Activated naive CD8-positive, alpha-beta T cell treated with anti-CD3 and anti-CD28 coated beads, Interleukin-2, amount 50 U/mL, for 24 hours (primary cell): ENCODE data around the gene LCN15.
"Not testable (repeated sequence)": the region's sequence is repeated elsewhere in the genome, so short reads cannot be mapped to it uniquely, and the experiment has no call there.

Experiments used
- ATAC-seq: fragments of 150-1000 bp; cut with Tn5 transposase; one replicate; pipeline ENCODE4 v1.10.0; 2021
- DNase-seq: peaks from one replicate; pipeline ENCODE4 v3.0.0; 2021
- H3K27ac Mint-ChIP-seq: one replicate; pipeline ENCODE4 v1.8.0; 2021; ENCODE audit warnings: mild to moderate bottlenecking, mixed read lengths
- H3K27me3 Mint-ChIP-seq: one replicate; pipeline ENCODE4 v1.8.0; 2021; ENCODE audit warnings: mixed read lengths
- H3K36me3 Mint-ChIP-seq: one replicate; pipeline ENCODE4 v1.8.0; 2021; ENCODE audit warnings: low read depth, mixed read lengths
- H3K4me1 Mint-ChIP-seq: one replicate; pipeline ENCODE4 v1.8.0; 2021; ENCODE audit warnings: mixed read lengths
- H3K4me3 Mint-ChIP-seq: one replicate; pipeline ENCODE4 v1.8.0; 2021; ENCODE audit warnings: mild to moderate bottlenecking, moderate library complexity, mixed read lengths
- H3K9me3 Mint-ChIP-seq: one replicate; pipeline ENCODE4 v1.8.0; 2021; ENCODE audit warnings: mixed read lengths

Gene LCN15

GRCh38 chr9:136799079-136799853 lies 34.9 kb upstream of the LCN15 start:
- Mint-ChIP-seq H3K27ac (no peak overlapping the region), H3K36me3 (no peaks in the 10 kb centered on the region), H3K27me3 (peaks cover 19% of the 10 kb centered on the region), H3K4me3 (peak overlapping the region; percentile 17), H3K9me3 (no peaks in the 10 kb centered on the region), H3K4me1 (peaks cover 12% of the 10 kb centered on the region)
- ATAC-seq (no peak), DNase-seq (no peak)

- H3K4me1 Mint-ChIP-seq: peaks cover 12% of the 10 kb centered on the region
- peak overlapping the region; percentile 26 for H3K4me3 Mint-ChIP-seq
Observed at GRCh38 chr9:136798708-136799078, 34.4 kb upstream of the LCN15 start.

GRCh38 chr9:136796775-136797347 lies 32.5 kb upstream of the LCN15 start:
- peaks cover 15% of the 10 kb centered on the region for H3K27me3 Mint-ChIP-seq
- H3K36me3 Mint-ChIP-seq, H3K9me3 Mint-ChIP-seq, H3K27ac Mint-ChIP-seq, H3K4me3 Mint-ChIP-seq, DNase-seq, ATAC-seq: not testable (repeated sequence)
- H3K4me1 Mint-ChIP-seq: peaks cover 19% of the 10 kb centered on the region

More at GRCh38 chr9:136798708-136799078, 34.4 kb upstream of the LCN15 start:
- H3K9me3 Mint-ChIP-seq: no peaks in the 10 kb centered on the region
- no peak for DNase-seq
- H3K27ac Mint-ChIP-seq: no peak overlapping the region
- no peaks in the 10 kb centered on the region for H3K36me3 Mint-ChIP-seq
- ATAC-seq: no peak
- H3K27me3 Mint-ChIP-seq: peaks cover 19% of the 10 kb centered on the region

DNA sequence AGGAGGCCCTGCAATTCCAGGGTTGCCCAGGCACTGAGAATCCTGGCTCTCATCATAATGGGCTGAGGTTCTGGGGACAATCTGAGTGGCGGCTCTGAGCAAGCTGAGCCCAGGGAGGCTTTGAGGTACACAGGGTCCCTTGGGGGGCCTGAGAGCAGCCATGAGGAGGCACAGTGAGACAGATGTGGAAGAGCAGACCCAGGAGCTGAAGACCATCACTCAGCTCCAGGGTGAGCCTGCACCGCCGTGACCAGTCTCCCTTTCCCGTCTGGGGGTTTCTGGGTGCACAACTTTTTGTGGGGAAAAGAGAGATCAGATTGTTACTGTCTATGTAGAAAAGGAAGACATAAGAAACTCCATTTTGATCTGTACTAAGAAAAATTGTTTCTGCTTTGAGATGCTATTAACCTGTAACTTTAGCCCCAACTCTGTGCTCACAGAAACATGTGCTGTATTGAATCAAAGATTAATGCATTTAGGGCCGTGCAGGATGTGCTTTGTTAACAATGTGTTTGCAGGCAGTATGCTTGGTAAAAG lies 32.0 kb upstream of the LCN15 start, which contains the start of gene CCDC183:
TSS of gene CCDC183 (plus strand) at position 101 of the 537 bp plus-strand sequence. CDS start at position 161, 60 bp downstream.
- Mint-ChIP-seq H3K27me3 (peaks cover 10% of the 10 kb centered on the region), H3K4me3 (no peak within 1 kb of the TSS), H3K9me3 (no peaks in the 10 kb centered on the region), H3K27ac (no peak within 1 kb of the TSS), H3K36me3 (no peaks in the 10 kb centered on the region), H3K4me1 (peaks cover 18% of the 10 kb centered on the region)
- no peak for ATAC-seq
- no peak for DNase-seq

DNA sequence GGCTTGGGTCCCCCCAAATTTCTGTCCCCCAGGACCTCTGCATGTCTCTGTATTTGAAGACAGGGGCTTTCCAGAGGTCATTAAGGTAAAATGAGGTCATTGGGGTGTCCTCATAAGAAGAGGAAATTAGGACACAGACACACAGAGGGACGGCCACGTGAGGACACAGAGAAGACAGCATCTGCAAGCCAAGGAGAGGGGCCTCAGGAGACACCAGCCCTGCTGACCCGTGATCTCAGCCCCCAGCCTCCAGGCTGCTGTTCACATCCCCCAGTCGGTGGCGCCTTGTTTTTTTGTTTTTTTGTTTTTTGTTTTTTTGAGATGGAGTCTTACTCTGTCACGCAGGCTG lies 30.7 kb upstream of the LCN15 start:
- H3K27ac Mint-ChIP-seq: no peak overlapping the region

DNA sequence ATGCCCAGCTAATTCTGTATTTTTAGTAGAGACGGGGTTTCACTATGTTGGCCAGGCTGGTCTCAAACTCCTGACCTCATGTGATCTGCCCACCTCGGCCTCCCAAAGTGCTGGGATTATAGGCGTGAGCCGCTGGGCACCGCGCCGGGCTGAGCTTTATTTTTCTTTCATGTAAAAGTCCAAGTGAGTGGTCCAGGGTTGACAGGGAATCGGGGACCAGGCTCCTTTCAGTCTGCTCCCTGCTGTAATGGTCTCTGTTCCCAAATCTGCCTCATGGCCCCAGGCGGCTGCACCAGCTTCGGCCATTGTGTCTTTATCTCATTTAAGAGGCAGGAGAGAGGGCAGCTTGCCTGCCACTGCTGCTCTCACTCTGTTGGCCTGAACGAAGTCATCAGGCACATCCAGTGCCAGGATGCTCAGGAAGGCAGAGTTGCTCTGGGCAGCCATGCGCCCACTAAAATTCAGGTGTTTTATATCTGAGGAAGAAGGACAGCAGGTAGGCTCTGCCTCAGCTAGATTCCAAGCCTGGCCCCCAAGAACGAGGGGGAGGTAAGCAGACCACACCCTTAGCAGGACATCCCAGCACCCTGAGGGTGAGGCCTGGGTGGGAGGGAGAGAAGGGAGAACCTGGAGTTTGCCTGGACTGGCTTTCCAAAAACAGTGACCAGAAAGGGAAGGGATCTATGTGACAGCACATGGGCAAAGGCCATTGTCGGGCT lies 30.1 kb upstream of the LCN15 start:
- Mint-ChIP-seq H3K27ac (peak overlapping the region; percentile 22), H3K36me3 (no peaks in the 10 kb centered on the region), H3K27me3 (no peaks in the 10 kb centered on the region), H3K9me3 (no peaks in the 10 kb centered on the region), H3K4me3 (no peak overlapping the region), H3K4me1 (peaks cover 13% of the 10 kb centered on the region)
- no peak for ATAC-seq
- no peak for DNase-seq

More for the DNA sequence above, 30.7 kb upstream of the LCN15 start:
- peaks cover 13% of the 10 kb centered on the region for H3K4me1 Mint-ChIP-seq
- ATAC-seq (no peak), DNase-seq (no peak)
- no peaks in the 10 kb centered on the region for H3K27me3 Mint-ChIP-seq
- no peak overlapping the region for H3K4me3 Mint-ChIP-seq
- no peaks in the 10 kb centered on the region for H3K36me3 Mint-ChIP-seq
- no peaks in the 10 kb centered on the region for H3K9me3 Mint-ChIP-seq

DNA sequence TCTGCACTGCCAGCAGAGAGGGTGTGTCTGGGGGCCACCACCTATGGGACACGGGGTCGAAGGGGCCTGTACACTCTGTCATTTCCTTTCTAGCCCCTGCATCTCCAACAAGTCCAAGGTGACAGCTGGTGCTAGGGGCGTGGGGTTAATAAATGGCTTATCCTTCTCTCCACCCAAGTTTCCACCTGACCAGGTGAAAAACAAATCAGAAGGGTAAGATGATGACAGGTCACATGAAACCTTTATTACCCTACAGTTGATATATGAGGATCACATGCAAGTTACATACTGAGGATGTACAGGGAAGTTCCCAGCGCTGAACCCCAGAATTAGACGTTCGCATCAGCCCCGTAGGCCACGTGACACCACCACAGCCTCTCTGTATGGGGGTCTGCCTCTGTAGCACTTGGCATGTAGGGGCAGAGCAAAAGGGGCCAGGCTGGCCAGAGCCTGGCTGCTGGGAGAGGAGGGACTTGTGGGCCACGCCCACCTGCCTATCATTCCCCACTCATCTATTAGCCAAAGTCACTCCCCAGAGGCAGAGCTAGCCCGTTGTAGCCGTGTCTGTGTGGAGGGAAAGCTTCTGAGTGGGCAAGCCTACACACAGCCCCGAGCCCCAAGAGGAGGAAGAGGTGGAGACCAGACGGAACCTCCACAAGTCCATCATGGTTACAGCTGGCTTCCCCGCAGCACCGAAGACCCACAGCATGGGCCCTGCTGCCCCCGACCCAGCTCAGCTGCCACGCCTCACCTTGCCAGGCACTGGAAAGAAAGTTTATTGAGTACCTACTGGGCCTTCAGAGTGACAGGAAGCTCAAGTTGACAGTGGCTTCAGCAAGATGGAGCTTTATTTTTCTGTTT lies 29.0 kb upstream of the LCN15 start:
- peaks cover 20% of the 10 kb centered on the region for H3K4me1 Mint-ChIP-seq
- H3K36me3 Mint-ChIP-seq: no peaks in the 10 kb centered on the region
- DNase-seq (no peak), ATAC-seq (no peak)
- H3K27ac Mint-ChIP-seq: no peak overlapping the region
- no peak overlapping the region for H3K4me3 Mint-ChIP-seq
- no peaks in the 10 kb centered on the region for H3K27me3 Mint-ChIP-seq
- H3K9me3 Mint-ChIP-seq: no peaks in the 10 kb centered on the region

DNA sequence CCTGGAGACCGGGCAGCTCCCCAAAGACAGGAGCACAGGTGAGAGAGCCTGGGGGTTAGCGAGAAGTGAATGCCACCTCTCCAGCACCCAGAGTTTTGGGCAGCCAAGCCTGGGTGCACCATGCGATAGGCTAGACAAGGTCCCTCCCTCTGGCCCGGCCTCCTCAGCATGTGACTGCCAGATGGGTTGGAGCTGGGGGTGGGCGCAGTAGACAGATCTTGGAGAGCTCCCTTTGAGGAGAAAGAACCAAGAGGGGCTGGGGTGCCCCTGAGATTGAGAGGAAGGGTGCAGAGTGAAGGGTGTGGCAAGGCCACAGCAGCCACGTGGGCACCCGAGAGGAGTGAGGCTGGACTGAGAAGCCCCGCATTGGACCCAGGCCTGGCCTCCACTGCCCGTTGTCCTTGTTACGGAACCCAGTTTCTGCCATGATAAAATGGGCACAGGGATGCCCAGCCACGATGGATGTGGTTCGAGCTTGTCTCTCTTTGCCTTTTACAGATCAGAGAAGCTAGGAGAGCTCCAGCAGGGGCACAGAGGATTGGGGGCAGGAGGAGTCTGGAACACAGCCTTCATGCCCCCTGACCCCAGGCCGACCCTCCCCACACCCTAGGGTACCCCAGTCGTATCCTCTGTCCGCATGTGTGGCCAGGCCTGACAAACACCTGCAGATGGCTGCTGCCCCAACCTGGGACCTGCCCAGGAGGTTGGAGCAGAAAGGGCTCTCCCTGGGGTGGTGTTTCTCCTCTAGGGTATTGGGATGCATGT lies 28.2 kb upstream of the LCN15 start:
- no peak for DNase-seq
- H3K27me3 Mint-ChIP-seq: no peaks in the 10 kb centered on the region
- no peaks in the 10 kb centered on the region for H3K36me3 Mint-ChIP-seq
- no peaks in the 10 kb centered on the region for H3K9me3 Mint-ChIP-seq
- peak overlapping the region; percentile 81 for H3K4me3 Mint-ChIP-seq
- H3K27ac Mint-ChIP-seq: no peak overlapping the region
- no peak for ATAC-seq
- peaks cover 28% of the 10 kb centered on the region for H3K4me1 Mint-ChIP-seq

GRCh38 chr9:136791516-136792276 lies 27.4 kb upstream of the LCN15 start:
- H3K27me3 Mint-ChIP-seq: peaks cover 7% of the 10 kb centered on the region
- no peaks in the 10 kb centered on the region for H3K36me3 Mint-ChIP-seq
- peak; percentile 11 for ATAC-seq
- peak; percentile 69 for DNase-seq
- H3K4me3 Mint-ChIP-seq: peak overlapping the region; percentile 81
- H3K4me1 Mint-ChIP-seq: peaks cover 28% of the 10 kb centered on the region
- H3K27ac Mint-ChIP-seq: peak overlapping the region; percentile 80
- no peaks in the 10 kb centered on the region for H3K9me3 Mint-ChIP-seq

DNA sequence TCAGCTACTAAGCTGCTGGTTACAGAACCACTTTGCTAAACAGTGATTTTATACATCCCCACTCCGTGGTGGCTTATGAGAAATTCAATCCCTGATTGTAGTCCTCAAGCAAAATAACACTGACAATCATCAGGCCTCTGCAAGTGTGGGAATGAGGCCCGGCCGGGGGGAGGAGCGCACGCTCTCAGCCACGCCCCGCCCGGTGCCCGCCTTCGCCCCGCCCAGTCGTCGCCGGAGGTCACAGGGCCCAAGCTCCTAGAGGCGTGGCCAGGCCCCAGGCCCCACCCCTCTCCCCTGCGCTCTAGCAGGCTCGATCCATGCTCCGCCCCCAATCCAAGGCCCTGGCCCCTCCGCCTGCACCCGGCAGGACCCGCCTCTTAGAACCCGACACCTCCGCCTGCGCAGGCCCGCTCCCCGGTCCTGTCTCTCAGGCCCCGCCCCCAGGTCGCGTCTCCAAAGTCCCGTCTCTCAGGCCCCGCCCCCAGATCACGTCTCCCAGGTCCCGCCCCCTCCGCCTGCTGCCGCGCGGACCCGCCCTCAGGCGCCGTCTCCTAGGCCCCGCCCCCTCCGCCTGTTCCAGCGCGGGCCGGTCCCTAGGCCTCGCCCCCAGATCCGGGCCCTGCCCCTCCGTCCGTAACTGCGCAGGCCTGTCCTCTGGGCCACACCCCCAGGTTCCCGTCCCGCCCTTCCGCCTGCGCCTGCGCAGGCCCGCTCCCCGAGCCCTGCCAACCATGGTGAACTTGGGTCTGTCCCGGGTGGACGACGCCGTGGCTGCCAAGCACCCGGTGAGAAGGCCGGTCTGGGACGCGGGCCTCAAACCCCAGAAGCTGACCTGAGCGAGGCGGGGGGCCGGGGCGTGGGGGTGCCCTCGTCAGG lies 26.6 kb upstream of the LCN15 start, which contains the start of gene TMEM141:
TSS of gene TMEM141 (plus strand) at position 705 of the 876 bp plus-strand sequence. CDS start at position 732, 27 bp downstream.
- Mint-ChIP-seq H3K9me3 (no peaks in the 10 kb centered on the region), H3K27me3 (peaks cover 8% of the 10 kb centered on the region), H3K27ac (peak within 1 kb of the TSS; percentile 80), H3K4me1 (peaks cover 28% of the 10 kb centered on the region), H3K4me3 (peak within 1 kb of the TSS; percentile 81), H3K36me3 (no peaks in the 10 kb centered on the region)
- ATAC-seq (peak; percentile 90), DNase-seq (peak; percentile 100)

DNA sequence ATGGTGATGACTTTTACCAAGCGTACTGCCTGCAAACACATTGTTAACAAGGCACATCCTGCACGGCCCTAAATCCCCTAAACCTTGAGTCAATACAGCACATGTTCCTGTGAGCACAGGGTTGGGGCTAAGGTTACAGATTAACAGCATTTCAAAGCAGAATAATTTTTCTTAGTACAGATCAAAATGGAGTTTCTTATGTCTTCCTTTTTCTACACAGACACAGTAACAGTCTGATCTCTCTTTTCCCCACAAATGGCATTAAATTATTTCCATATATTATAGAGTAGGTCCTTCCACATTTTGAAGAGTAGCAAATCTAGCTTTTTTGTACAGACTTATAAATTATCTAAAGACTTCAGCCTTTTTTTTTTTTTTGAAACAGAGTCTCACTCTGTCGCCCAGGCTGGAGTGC lies 25.2 kb upstream of the LCN15 start:
- DNase-seq (no peak), ATAC-seq (no peak)
- Mint-ChIP-seq H3K36me3 (no peaks in the 10 kb centered on the region), H3K4me1 (peaks cover 28% of the 10 kb centered on the region), H3K9me3 (no peaks in the 10 kb centered on the region), H3K4me3 (no peak overlapping the region), H3K27ac (no peak overlapping the region), H3K27me3 (peaks cover 8% of the 10 kb centered on the region)
